ENCODE measurements around the gene BRAT1.
A peak's percentile ranks its signal among the peaks of the same experiment; 100 is the strongest.
"Not testable (repeated sequence)": the region's sequence is repeated elsewhere in the genome, so short reads cannot be mapped to it uniquely, and the experiment has no call there.

The BRAT1 gene

GRCh38 chr7:2555121-2556052 lies at the start of gene BRAT1:
Gene BRAT1, minus strand, starts transcription at chr7:2555524. Its CDS starts 1,093 bp downstream, at chr7:2554431.
- DNase-seq = peak; percentile 91

GRCh38 chr7:2604608-2605174 lies 49.4 kb upstream of the BRAT1 start:
- no peak for DNase-seq

- DNase-seq = no peak
Observed at GRCh38 chr7:2603044-2603965, 48.0 kb upstream of the BRAT1 start.

GRCh38 chr7:2602406-2603043 lies 47.2 kb upstream of the BRAT1 start:
- no peak for DNase-seq

- no peak for DNase-seq
Observed at GRCh38 chr7:2601907-2602306, 46.6 kb upstream of the BRAT1 start.

GRCh38 chr7:2601065-2601464 lies 45.7 kb upstream of the BRAT1 start:
- no peak for DNase-seq

GRCh38 chr7:2598154-2598823 lies 43.0 kb upstream of the BRAT1 start:
- DNase-seq = no peak

- no peak for DNase-seq
Observed at GRCh38 chr7:2597273-2597640, 41.9 kb upstream of the BRAT1 start.

GRCh38 chr7:2596464-2597272 lies 41.3 kb upstream of the BRAT1 start:
- DNase-seq = no peak

GRCh38 chr7:2595258-2595860 lies 40.0 kb upstream of the BRAT1 start:
- DNase-seq = no peak

- DNase-seq = no peak
Observed at GRCh38 chr7:2594599-2594998, 39.3 kb upstream of the BRAT1 start.

GRCh38 chr7:2593036-2593727 lies 37.9 kb upstream of the BRAT1 start:
- DNase-seq = no peak

- no peak for DNase-seq
Observed at GRCh38 chr7:2592375-2592865, 37.1 kb upstream of the BRAT1 start.

- not testable (repeated sequence) for DNase-seq
Observed at GRCh38 chr7:2589941-2590340, 34.6 kb upstream of the BRAT1 start.

GRCh38 chr7:2589341-2589740 lies 34.0 kb upstream of the BRAT1 start:
- DNase-seq = no peak

- no peak for DNase-seq
Observed at GRCh38 chr7:2587778-2588177, 32.5 kb upstream of the BRAT1 start.

- no peak for DNase-seq
Observed at GRCh38 chr7:2587134-2587533, 31.8 kb upstream of the BRAT1 start.

- DNase-seq = no peak
Observed at GRCh38 chr7:2586326-2587020, 31.1 kb upstream of the BRAT1 start.

GRCh38 chr7:2585446-2585845 lies 30.1 kb upstream of the BRAT1 start:
- no peak for DNase-seq
